GM12801 (cell line): ENCODE data around the gene NKTR.

Source experiments
- CTCF ChIP-seq: IDR thresholded peaks from one replicate; pipeline ENCODE4 v1.5.1; 2011; ENCODE audit warnings: control low read depth; ENCODE audit not compliant: insufficient read length; ENCODE audit errors: extremely low read depth

The NKTR gene

GRCh38 chr3:42575137-42575741, 25.2 kb upstream of the NKTR start:
- no peak for TF ChIP-seq CTCF

GRCh38 chr3:42578054-42578453, 22.4 kb upstream of the NKTR start:
- TF ChIP-seq CTCF = no peak

- no peak for TF ChIP-seq CTCF
Observed at GRCh38 chr3:42581400-42581708, 19.1 kb upstream of the NKTR start.

- no peak for TF ChIP-seq CTCF
Observed at GRCh38 chr3:42581709-42582473, 18.6 kb upstream of the NKTR start, which contains the start of gene SEC22C. SEC22C (minus strand) TSS chr3:42581967; CDS start chr3:42569046, 12,921 bp downstream.

- TF ChIP-seq CTCF = no peak
Observed at GRCh38 chr3:42582474-42583070, 17.9 kb upstream of the NKTR start.

- TF ChIP-seq CTCF = no peak
Observed at GRCh38 chr3:42588625-42589024, 11.9 kb upstream of the NKTR start.

- no peak for TF ChIP-seq CTCF
Observed at GRCh38 chr3:42589382-42590109, 10.9 kb upstream of the NKTR start.
